Mucosa of descending colon (tissue), 3 donors: ENCODE measurements around the gene NCOA7. TPM values are rescaled to one million over a fixed set of nuclear protein-coding genes. Genes with fewer than 3 reads are reported as not detected.

ENCODE experiments used
- ATAC-seq: fragments of 200-7000 bp; cut with Tn5 transposase; one replicate; pipeline ENCODE4 v1.9.1; 2020; ENCODE audit warnings: mild to moderate bottlenecking, moderate library complexity
- DNase-seq, 3 donors: peaks; one replicate each; pipeline ENCODE4 v3.0.0-alpha.2; 2020
- H3K36me3 ChIP-seq: fragments of 200-600 bp; one replicate; pipeline ENCODE4 v1.8.0; 2021; ENCODE audit warnings: low read depth, mild to moderate bottlenecking
- H3K4me1 ChIP-seq: fragments of 200-600 bp; one replicate; pipeline ENCODE4 v1.8.0; 2021; ENCODE audit warnings: low read depth, mild to moderate bottlenecking
- H3K4me3 ChIP-seq: fragments of 200-600 bp; one replicate; pipeline ENCODE4 v1.8.0; 2021; ENCODE audit warnings: mild to moderate bottlenecking
- H3K9me3 ChIP-seq: fragments of 200-600 bp; one replicate; pipeline ENCODE4 v1.8.0; 2021; ENCODE audit warnings: mild to moderate bottlenecking
- CTCF ChIP-seq: fragments of 200-600 bp; IDR thresholded peaks from one replicate; pipeline ENCODE4 v1.8.0; 2022; ENCODE audit warnings: antibody characterized with exemption, mild to moderate bottlenecking
- intact Hi-C, 2 donors: fragments of 100-400 bp; cut with DNase I in 1 of 2; cut with micrococcal nuclease in 1 of 2; formaldehyde crosslinking; loops; one replicate each; pipeline versions ENCODE4 v1.11.0 to v1.11.1; 2022; cut with DNase I, micrococcal nuclease
- total RNA-seq, 3 donors: library from RNA; stranded (reverse); fragmentation: NEBNext Ultra II Directional in 2 of 3; extraction: Animal tissue kit (Norgen Biotek cat#: 25700) in 2 of 3; gene quantifications; one replicate each; pipeline versions ENCODE4 v1.2.1 to v1.2.4, GENCODE V29; 2021 to 2023
- donor health status: DM: no; HTN: no; CAD: no; lungs with moderate emphysema.
- donor health status: DM: no; HTN: no; CAD: no.
- donor health status: DM: no; HTN: yes; CAD: no.

Gene NCOA7
- total RNA-seq, 3 donors from 2014 or later, result 28.9 to 54.0 (median 49.6) TPM

GRCh38 chr6:125818772-125819260, 28.1 kb downstream of the NCOA7 start:
- ATAC-seq (no peak), DNase-seq (no peak)
- TF ChIP-seq CTCF, result no peak
- H3K4me3 ChIP-seq, result no peak overlapping the region
- H3K36me3 ChIP-seq, result no peaks in the 10 kb centered on the region
- no peaks in the 10 kb centered on the region for H3K9me3 ChIP-seq
- intact Hi-C loops, result no loop called here
- peaks cover 14% of the 10 kb centered on the region for H3K4me1 ChIP-seq

DNA sequence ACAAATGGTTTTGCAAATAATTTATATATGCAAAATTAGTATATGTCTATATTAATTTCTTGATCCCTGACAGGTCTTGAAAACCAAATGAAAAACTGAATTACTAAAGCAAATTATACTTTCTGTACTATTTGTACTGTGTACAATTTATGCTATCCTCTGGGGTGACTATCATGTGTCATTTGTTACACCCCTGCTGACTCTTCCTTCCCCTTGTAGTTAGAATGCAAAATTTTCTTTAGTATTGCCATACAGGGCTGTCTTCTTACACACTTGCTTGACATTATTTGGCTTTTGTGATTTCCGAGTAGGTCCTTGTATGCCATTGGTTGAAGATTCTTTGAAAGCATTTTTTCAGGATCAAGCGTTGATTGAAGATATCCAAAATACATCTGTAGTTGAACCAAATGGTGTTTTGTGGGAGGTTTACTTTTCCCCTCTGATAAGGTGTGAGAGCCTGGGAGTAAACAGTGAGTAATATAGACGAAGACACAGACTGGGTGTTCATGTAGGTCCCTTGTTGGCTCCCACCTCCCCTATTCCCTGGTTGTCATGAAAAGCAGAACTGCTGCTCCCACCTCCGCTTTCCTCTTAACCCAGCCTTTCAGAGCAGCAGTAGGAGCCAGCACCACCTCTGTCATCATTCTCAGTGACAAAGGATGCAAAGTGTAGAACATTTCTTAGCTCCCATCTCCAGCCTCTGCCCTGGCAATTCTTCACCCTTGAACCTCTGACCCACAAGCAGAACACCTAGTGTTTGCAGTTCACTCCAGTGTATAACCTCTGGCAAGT, 29.0 kb downstream of the NCOA7 start:
- Histone ChIP-seq H3K36me3 (no peaks in the 10 kb centered on the region), H3K4me1 (peaks cover 14% of the 10 kb centered on the region), H3K9me3 (no peaks in the 10 kb centered on the region), H3K4me3 (no peak overlapping the region)
- intact Hi-C loops, result no loop called here
- no peak for TF ChIP-seq CTCF
- ATAC-seq (no peak), DNase-seq (no peak)

GRCh38 chr6:125821825-125822281, 31.1 kb downstream of the NCOA7 start:
- Histone ChIP-seq H3K9me3 (no peaks in the 10 kb centered on the region), H3K4me1 (peaks cover 14% of the 10 kb centered on the region), H3K4me3 (no peak overlapping the region), H3K36me3 (no peaks in the 10 kb centered on the region)
- DNase-seq (peak in 2 of 3 donors; percentile 38 to 75), ATAC-seq (peak; percentile 99)
- TF ChIP-seq CTCF, result no peak
- intact Hi-C loops, result no loop called here

GRCh38 chr6:125823180-125823579, 32.4 kb downstream of the NCOA7 start:
- H3K9me3 ChIP-seq, result no peaks in the 10 kb centered on the region
- intact Hi-C loops, result no loop called here
- ATAC-seq, result no peak
- H3K4me3 ChIP-seq, result no peak overlapping the region
- peaks cover 14% of the 10 kb centered on the region for H3K4me1 ChIP-seq
- DNase-seq, result no peak
- H3K36me3 ChIP-seq, result no peaks in the 10 kb centered on the region
- no peak for TF ChIP-seq CTCF

GRCh38 chr6:125824946-125825771, 34.4 kb downstream of the NCOA7 start:
- Histone ChIP-seq H3K36me3 (no peaks in the 10 kb centered on the region), H3K9me3 (no peaks in the 10 kb centered on the region), H3K4me1 (peaks cover 14% of the 10 kb centered on the region), H3K4me3 (no peak overlapping the region)
- no peak for TF ChIP-seq CTCF
- ATAC-seq, result no peak
- intact Hi-C loops, result no loop called here
- DNase-seq, result no peak
